Bladder microvascular endothelial cell (primary cell): ENCODE measurements around the gene CLDN20. TPM values are rescaled to one million over a fixed set of nuclear protein-coding genes. Genes with fewer than 3 reads are reported as not detected.

Source experiments
- total RNA-seq: library from RNA; depleted of rRNA; stranded (reverse); fragments of >200 nt; gene quantifications from 2 replicates; pipeline ENCODE4 v1.2.3, GENCODE V29; 2014

Gene CLDN20, protein sequence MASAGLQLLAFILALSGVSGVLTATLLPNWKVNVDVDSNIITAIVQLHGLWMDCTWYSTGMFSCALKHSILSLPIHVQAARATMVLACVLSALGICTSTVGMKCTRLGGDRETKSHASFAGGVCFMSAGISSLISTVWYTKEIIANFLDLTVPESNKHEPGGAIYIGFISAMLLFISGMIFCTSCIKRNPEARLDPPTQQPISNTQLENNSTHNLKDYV
- total RNA-seq = not detected in 2 replicates

DNA sequence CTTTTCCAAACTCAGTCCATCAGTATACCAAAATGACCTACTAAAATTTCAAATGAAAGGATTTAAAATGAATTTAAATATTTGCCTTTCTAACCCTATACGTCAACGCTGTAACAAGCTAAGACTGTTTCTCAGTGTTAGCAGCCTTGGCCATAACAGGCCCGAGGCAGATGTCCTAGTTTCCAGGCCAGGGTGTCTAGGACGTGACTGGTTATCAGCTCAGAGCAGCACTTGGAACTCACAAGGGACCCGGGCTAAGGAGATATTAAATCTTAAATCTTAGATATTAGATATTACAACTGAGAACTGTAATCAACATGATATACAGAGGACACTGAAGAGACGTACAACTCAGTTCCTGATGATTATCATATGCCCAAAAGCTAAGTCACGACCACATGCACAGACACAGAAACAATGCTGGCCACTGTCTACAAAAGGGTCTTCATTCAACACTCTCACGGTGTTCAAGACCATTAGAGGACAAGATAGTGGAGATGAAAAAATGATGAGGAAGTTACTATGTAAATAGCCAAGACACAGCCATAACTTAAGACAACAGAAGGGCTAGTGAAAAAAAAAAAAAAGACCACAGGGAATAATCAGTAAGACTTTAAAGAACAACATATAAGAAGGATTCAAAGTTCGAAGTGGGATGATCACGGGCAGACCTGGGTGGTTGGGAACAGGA, at the start of gene CLDN20:
Gene CLDN20, plus strand, starts transcription at position 641 of the 691 bp plus-strand sequence. CDS start 11,707 bp downstream, outside the sequence.

DNA sequence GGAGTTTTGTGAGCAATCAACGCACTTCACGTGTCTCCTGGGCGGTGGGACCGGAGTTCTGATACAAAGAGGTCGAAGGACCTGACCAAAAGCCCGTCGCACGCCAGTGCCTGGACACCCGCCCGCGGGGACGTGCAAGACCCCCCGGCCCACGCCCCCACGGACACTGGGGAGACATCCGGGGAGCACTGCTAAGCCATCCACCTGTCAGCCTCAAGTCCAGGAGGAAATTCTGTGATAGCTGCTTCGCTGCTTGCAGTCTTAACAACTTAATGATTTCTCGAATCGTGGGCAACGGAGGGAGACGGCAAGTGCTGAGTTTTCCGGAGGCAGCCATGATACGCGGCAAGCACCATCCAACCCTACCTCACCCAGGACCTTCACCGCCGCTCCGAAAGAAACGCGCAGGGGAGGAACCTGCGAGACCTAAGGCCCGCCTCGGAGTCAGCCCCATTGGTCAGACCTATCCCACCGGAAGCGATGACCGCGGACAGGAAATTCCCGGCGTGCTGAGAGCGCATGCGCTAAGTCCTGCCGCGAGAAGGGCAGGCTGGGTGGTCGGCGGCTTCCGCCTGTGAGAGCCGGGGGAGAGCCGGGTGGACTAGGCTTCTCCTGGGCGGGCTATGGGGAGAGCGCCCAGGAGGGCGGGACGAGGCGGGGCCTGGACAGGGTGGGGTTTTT, 50.4 kb downstream of the CLDN20 start, which contains the start of gene TFB1M:
Gene TFB1M, minus strand, starts transcription at position 393 of the 681 bp plus-strand sequence. Its CDS starts 56 bp downstream, at position 337.

Other genes with a start within 250 kb of the CLDN20 start
- 14.4 and 23.2 TPM in 2 replicates for gene TFB1M, start 50.5 kb downstream of the CLDN20 start, total RNA-seq
- not detected in 2 replicates for gene NOX3, start 191.8 kb downstream of the CLDN20 start, total RNA-seq